ENCODE data around the gene HAT1. TPM values are rescaled to one million over a fixed set of nuclear protein-coding genes. Genes with fewer than 3 reads are reported as not detected.
A peak's percentile ranks its signal among the peaks of the same experiment; 100 is the strongest.

Gene HAT1
- total RNA-seq, 8 experiments from 2014 or later = 22.8 to 92.1 (median 42.2) TPM

- WGBS, 10 experiments = 87 to 97% (median 94%) methylated on average over 5 to 17 of the region's 17 CpGs
- ATAC-seq (replicated peaks in 6 of 8) = no peak
- H3K27ac ChIP-seq = no peak overlapping the region
- in situ Hi-C loops (cut with MboI; ENCODE audit: low pct_unique_long_range_greater_than_20kb in 2 of 9, low sequenced_read_pairs in 9 of 9, unreplicated experiment in 9 of 9) = no loop called here
- no peak overlapping the region for H3K4me3 ChIP-seq
- H3K4me1 ChIP-seq (replicated peaks in 1 of 2) = peaks cover 7 to 15% of the 10 kb centered on the region in 2 donors
These were observed 2.1 kb downstream of the HAT1 start for GRCh38 chr2:171924170-171924942.

- Histone ChIP-seq H3K4me3 (no peak overlapping the region), H3K4me1 (replicated peaks in 1 of 2) (no peaks in the 10 kb centered on the region), H3K27ac (no peak overlapping the region)
- in situ Hi-C loops (cut with MboI; ENCODE audit: low pct_unique_long_range_greater_than_20kb in 2 of 9, low sequenced_read_pairs in 9 of 9, unreplicated experiment in 9 of 9) = loop anchor here in 1 of 9 experiments (25.0 kb wide), 1 partner anchor 182 kb away; the partner anchor contains the start of gene DLX2
- WGBS, 10 experiments = 88 to 100% (median 100%) methylated on average over 1 to 4 of the region's 4 CpGs; no CpG with 5 or more reads in 2 of the 10 experiments
- no peak for ATAC-seq (replicated peaks in 6 of 8)
These were observed 8.1 kb downstream of the HAT1 start for GRCh38 chr2:171930385-171930784.

GRCh38 chr2:171939058-171939742 lies 16.9 kb downstream of the HAT1 start:
- Histone ChIP-seq H3K27ac (no peak overlapping the region), H3K4me3 (no peak overlapping the region), H3K4me1 (replicated peaks in 1 of 2) (no peaks in the 10 kb centered on the region)
- WGBS, 10 experiments = 78 to 100% (median 93%) methylated on average over 2 to 8 of the region's 9 CpGs
- ATAC-seq (replicated peaks in 6 of 8) = no peak
- in situ Hi-C loops (cut with MboI; ENCODE audit: low pct_unique_long_range_greater_than_20kb in 2 of 9, low sequenced_read_pairs in 9 of 9, unreplicated experiment in 9 of 9) = loop anchor here in 1 of 9 experiments (25.0 kb wide), 1 partner anchor 173 kb away; the partner anchor contains the start of gene DLX2

- 83 to 100% (median 95%) methylated on average over 1 to 4 of the region's 4 CpGs; no CpG with 5 or more reads in 3 of the 10 experiments for WGBS, 10 experiments
- H3K4me3 ChIP-seq = no peak overlapping the region
- no peak for ATAC-seq (replicated peaks in 6 of 8)
- H3K4me1 ChIP-seq (replicated peaks in 1 of 2) = no peaks in the 10 kb centered on the region
- H3K27ac ChIP-seq = no peak overlapping the region
- in situ Hi-C loops (cut with MboI; ENCODE audit: low pct_unique_long_range_greater_than_20kb in 2 of 9, low sequenced_read_pairs in 9 of 9, unreplicated experiment in 9 of 9) = loop anchor here in 1 of 9 experiments (25.0 kb wide), 1 partner anchor 173 kb away; the partner anchor contains the start of gene DLX2
These were observed 17.4 kb downstream of the HAT1 start for GRCh38 chr2:171939743-171940071.

GRCh38 chr2:171941316-171941699 lies 19.0 kb downstream of the HAT1 start:
- no peak overlapping the region for H3K4me3 ChIP-seq

GRCh38 chr2:171943869-171944268 lies 21.6 kb downstream of the HAT1 start:
- in situ Hi-C loops (cut with MboI; ENCODE audit: low pct_unique_long_range_greater_than_20kb in 2 of 9, low sequenced_read_pairs in 9 of 9, unreplicated experiment in 9 of 9) = loop anchor here in 1 of 9 experiments (25.0 kb wide), 1 partner anchor 168 kb away; the partner anchor contains the start of gene DLX2
- WGBS, 10 experiments = 92 to 100% (median 100%) methylated on average over 1 to 4 of the region's 4 CpGs
- H3K4me3 ChIP-seq = no peak overlapping the region
- no peaks in the 10 kb centered on the region for H3K4me1 ChIP-seq (replicated peaks in 1 of 2)
- ATAC-seq (replicated peaks in 6 of 8) = no peak
- H3K27ac ChIP-seq = no peak overlapping the region

More at GRCh38 chr2:171941316-171941699, 19.0 kb downstream of the HAT1 start:
- no peak overlapping the region for H3K27ac ChIP-seq
- no peaks in the 10 kb centered on the region for H3K4me1 ChIP-seq (replicated peaks in 1 of 2)
- in situ Hi-C loops (cut with MboI; ENCODE audit: low pct_unique_long_range_greater_than_20kb in 2 of 9, low sequenced_read_pairs in 9 of 9, unreplicated experiment in 9 of 9) = loop anchor here in 1 of 9 experiments (25.0 kb wide), 1 partner anchor 171 kb away; the partner anchor contains the start of gene DLX2
- 80 to 100% (median 96%) methylated on average over 1 to 4 of the region's 6 CpGs; no CpG with 5 or more reads in 2 of the 10 experiments for WGBS, 10 experiments
- ATAC-seq (replicated peaks in 6 of 8) = no peak

GRCh38 chr2:171952276-171952675 lies 30.0 kb downstream of the HAT1 start:
- H3K27ac ChIP-seq = no peak overlapping the region
- H3K4me1 ChIP-seq (replicated peaks in 1 of 2) = no peaks in the 10 kb centered on the region
- no peak overlapping the region for H3K4me3 ChIP-seq
- in situ Hi-C loops (cut with MboI; ENCODE audit: low pct_unique_long_range_greater_than_20kb in 2 of 9, low sequenced_read_pairs in 9 of 9, unreplicated experiment in 9 of 9) = no loop called here
- no peak for ATAC-seq (replicated peaks in 6 of 8)

GRCh38 chr2:171952748-171953147 lies 30.5 kb downstream of the HAT1 start:
- no peaks in the 10 kb centered on the region for H3K4me1 ChIP-seq (replicated peaks in 1 of 2)
- no peak overlapping the region for H3K27ac ChIP-seq
- no peak for ATAC-seq (replicated peaks in 6 of 8)
- in situ Hi-C loops (cut with MboI; ENCODE audit: low pct_unique_long_range_greater_than_20kb in 2 of 9, low sequenced_read_pairs in 9 of 9, unreplicated experiment in 9 of 9) = no loop called here
- 88 to 100% (median 95%) methylated on average over 1 to 3 of the region's 3 CpGs; no CpG with 5 or more reads in 1 of the 10 experiments for WGBS, 10 experiments
- no peak overlapping the region for H3K4me3 ChIP-seq

- in situ Hi-C loops (cut with MboI; ENCODE audit: low pct_unique_long_range_greater_than_20kb in 2 of 9, low sequenced_read_pairs in 9 of 9, unreplicated experiment in 9 of 9) = no loop called here
- ATAC-seq (replicated peaks in 6 of 8) = no peak
- H3K4me3 ChIP-seq = no peak overlapping the region
- H3K27ac ChIP-seq = no peak overlapping the region
- H3K4me1 ChIP-seq (replicated peaks in 1 of 2) = no peaks in the 10 kb centered on the region
- 87 to 100% (median 93%) methylated on average over 3 to 7 of the region's 7 CpGs; no CpG with 5 or more reads in 7 of the 10 experiments for WGBS, 10 experiments
These were observed 34.0 kb downstream of the HAT1 start for GRCh38 chr2:171956135-171956825.

- in situ Hi-C loops (cut with MboI; ENCODE audit: low pct_unique_long_range_greater_than_20kb in 2 of 9, low sequenced_read_pairs in 9 of 9, unreplicated experiment in 9 of 9) = no loop called here
- no peak overlapping the region for H3K27ac ChIP-seq
These were observed 34.8 kb downstream of the HAT1 start for GRCh38 chr2:171957061-171957460.

GRCh38 chr2:171958475-171958874 lies 36.2 kb downstream of the HAT1 start:
- Histone ChIP-seq H3K4me3 (no peak overlapping the region), H3K27ac (no peak overlapping the region), H3K4me1 (replicated peaks in 1 of 2) (no peaks in the 10 kb centered on the region)
- no peak for ATAC-seq (replicated peaks in 6 of 8)
- in situ Hi-C loops (cut with MboI; ENCODE audit: low pct_unique_long_range_greater_than_20kb in 2 of 9, low sequenced_read_pairs in 9 of 9, unreplicated experiment in 9 of 9) = no loop called here
- 50 to 100% (median 95%) methylated on average over 1 to 3 of the region's 3 CpGs for WGBS, 10 experiments

More at GRCh38 chr2:171957061-171957460, 34.8 kb downstream of the HAT1 start:
- Histone ChIP-seq H3K4me1 (replicated peaks in 1 of 2) (no peaks in the 10 kb centered on the region), H3K4me3 (no peak overlapping the region)
- peak in 2 of 8 experiments; percentile 22 to 29 for ATAC-seq (replicated peaks in 6 of 8)
- whole genome bisulfite sequencing, 10 experiments = 80 to 100% (median 93%) methylated on average over 1 to 2 of the region's 2 CpGs; no CpG with 5 or more reads in 3 of the 10 experiments

- no peaks in the 10 kb centered on the region for H3K4me1 ChIP-seq (replicated peaks in 1 of 2)
- ATAC-seq (replicated peaks in 6 of 8) = no peak
- 71 to 100% (median 84%) methylated on average over 1 to 2 of the region's 2 CpGs; no CpG with 5 or more reads in 1 of the 10 experiments for WGBS, 10 experiments
- no peak overlapping the region for H3K4me3 ChIP-seq
- no peak overlapping the region for H3K27ac ChIP-seq
- in situ Hi-C loops (cut with MboI; ENCODE audit: low pct_unique_long_range_greater_than_20kb in 2 of 9, low sequenced_read_pairs in 9 of 9, unreplicated experiment in 9 of 9) = no loop called here
These were observed 37.7 kb downstream of the HAT1 start for GRCh38 chr2:171959998-171960397.

GRCh38 chr2:171960570-171960969 lies 38.3 kb downstream of the HAT1 start:
- in situ Hi-C loops (cut with MboI; ENCODE audit: low pct_unique_long_range_greater_than_20kb in 2 of 9, low sequenced_read_pairs in 9 of 9, unreplicated experiment in 9 of 9) = no loop called here
- no peaks in the 10 kb centered on the region for H3K4me1 ChIP-seq (replicated peaks in 1 of 2)
- H3K27ac ChIP-seq = no peak overlapping the region
- no peak overlapping the region for H3K4me3 ChIP-seq
- no peak for ATAC-seq (replicated peaks in 6 of 8)
- 60 to 100% (median 94%) methylated on average over 1 to 3 of the region's 3 CpGs; no CpG with 5 or more reads in 6 of the 10 experiments for WGBS, 10 experiments

Data from motor neuron (in vitro differentiated cells).